T-helper 1 cell (primary cell): ENCODE data around the gene ZNF382.
A peak's percentile ranks its signal among the peaks of the same experiment; 100 is the strongest.
"Not testable (repeated sequence)": the region's sequence is repeated elsewhere in the genome, so short reads cannot be mapped to it uniquely, and the experiment has no call there.

Source experiments
- DNase-seq, 5 donors: peaks; one replicate each; pipeline ENCODE4 v3.0.0-alpha.2; 2012 to 2020
- total RNA-seq, 4 donors: gene quantifications; one replicate each; lab custom pipeline; 2026; lab: John Stamatoyannopoulos, UW

The ZNF382 gene
- 5.8 to 16.0 (median 11.5) reads per million in 4 donors for total RNA-seq

- DNase-seq: peak; percentile 73 to 87 (median 79)
Measured at GRCh38 chr19:36605101-36605876, at the start of gene ZNF382. Gene ZNF382 (plus strand): TSS chr19:36605313. CDS start chr19:36609915, 4,602 bp downstream.

DNA sequence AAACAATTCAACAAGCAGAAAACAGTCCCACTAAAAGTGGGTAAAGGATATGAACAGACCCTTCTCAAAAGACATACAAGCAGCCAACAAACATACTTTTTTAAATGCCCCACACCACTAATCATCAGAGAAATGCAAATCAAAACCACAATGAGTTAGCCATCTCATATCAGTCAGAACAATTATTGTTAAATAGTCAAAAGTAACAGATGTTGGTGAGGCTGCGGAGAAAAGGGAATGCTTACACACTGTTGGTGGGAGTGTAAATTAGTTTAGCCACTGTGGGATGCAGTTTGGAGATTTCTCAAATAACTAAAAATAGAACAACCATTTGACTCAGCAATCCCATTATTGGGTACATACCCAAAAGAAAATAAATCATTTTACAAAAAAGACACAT is 40.7 kb upstream of the ZNF382 start:
- DNase-seq: no peak

DNA sequence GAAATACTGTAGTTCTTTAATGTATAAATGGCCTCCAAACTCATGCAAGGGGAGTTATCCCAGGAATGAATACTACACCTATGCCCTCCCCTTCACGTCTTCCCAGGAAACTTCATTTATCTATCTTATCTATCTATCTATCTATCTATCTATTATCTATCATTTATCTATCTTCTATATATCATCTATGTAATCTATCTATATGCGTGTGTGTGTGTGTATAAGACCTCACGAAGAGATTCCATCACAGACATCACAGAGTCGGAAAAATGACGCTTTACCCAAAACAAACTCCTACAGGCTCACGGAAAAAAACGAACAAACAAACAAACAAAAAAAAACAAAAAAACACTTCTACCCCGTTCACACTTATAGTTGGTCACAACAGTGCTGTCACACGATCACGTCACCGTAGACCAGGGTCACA is 32.5 kb upstream of the ZNF382 start:
- DNase-seq: no peak

DNA sequence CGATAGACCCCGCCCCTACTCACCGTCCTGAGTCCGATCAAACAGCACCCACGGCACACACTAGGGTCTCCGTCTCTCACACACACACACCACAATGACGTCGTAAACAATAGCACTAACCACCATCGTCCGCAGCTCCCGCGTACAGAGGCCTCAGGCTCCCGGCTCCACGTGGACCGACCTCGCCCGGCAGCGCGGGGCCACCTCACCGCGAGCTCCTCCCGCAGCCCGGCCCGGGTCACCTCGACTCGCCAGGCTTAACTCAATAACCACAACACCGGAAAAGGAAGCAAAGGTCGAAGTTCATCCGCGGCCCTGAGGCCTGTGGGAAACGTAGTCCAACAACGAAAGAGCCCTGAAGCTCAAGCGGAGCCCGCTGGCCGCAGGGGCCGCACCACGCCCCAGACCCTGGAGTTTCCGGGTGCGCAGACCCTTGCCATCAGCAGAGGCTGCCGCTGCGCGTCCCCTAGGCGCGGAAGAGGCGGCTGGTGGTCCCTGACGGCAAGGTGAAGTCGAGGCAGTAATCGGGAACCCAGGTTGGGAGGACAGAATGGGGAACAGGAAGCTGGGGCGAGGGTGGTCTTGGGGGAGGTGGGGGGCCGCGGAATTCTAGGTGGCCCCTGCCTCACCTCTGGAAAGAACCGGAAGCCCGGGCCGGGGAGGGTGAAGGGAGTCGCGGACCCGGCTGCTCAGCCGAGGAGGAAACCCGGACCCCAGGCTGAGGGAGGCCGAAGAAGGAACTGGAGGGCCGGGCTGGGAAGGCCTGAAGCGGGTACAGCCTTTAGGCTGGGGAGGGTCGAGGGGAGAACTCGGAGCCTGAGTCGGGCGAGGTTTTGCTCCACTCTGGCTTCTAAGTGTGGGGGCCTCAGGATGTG is 31.9 kb upstream of the ZNF382 start, which contains the start of gene ZNF529:
Gene ZNF529, minus strand, starts transcription at position 273 of the 875 bp plus-strand sequence. CDS start 946 bp downstream, outside the sequence.
- peak; percentile 70 to 89 (median 77) for DNase-seq

DNA sequence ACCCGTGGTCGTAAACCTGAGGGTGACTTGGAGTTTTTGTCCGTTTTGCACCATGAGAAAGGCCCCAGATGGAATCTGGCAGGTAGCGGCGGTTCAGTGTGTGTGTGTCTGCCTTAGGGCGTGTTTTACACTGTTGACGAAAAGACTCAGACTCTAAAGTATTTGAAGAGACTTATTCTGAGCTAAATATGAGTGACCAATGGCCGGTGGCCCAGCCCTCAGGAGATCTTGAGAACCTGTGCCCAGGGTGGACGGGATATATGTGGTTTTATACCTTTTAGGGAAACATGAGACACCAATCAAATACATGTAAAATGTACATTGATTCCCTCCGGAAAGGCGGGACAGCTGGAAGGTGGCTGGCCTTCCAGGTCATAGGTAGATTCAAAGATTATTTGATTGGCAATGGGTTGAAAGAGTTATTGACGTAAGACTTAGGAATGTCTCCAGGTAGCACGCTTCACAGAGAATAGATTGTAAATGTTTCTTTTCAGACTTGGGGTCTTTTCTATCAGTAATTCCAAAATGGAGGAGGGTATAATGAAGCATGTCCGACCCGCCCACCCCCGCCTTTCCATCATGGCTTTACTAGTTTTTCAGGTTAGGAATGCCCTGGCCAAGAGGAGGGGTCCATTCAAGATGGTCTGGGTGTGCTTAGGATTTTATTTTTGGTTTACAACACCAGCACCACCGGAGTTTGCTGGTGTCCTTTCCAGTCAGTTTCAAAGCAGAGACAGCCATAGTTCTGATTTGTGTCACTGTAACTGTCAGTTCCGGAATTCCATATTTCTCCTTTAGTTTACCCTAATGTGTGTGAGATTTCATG is 31.0 kb upstream of the ZNF382 start:
- no peak for DNase-seq

DNA sequence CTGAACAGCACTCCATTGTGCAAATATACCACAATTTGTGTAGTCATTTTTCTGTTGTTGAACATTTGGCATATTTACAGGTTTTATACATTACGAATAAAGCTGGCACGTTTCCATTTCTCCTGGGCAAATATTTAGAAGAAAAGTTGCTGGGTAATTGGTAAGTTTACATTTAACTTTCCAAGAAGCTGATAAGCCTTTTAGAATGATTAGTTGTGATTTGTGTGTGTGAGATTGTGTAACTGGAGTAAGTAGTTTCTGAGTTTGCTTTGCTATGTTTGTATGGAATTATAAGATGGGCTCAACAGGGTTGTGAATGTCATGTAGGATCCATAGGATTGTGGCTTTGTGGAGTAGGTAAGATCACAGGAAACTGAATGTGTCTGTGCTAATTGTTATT is 30.4 kb upstream of the ZNF382 start:
- DNase-seq: no peak

GRCh38 chr19:36577271-36577996 is 27.7 kb upstream of the ZNF382 start:
- DNase-seq: no peak

GRCh38 chr19:36579255-36579654 is 25.9 kb upstream of the ZNF382 start:
- no peak for DNase-seq

DNA sequence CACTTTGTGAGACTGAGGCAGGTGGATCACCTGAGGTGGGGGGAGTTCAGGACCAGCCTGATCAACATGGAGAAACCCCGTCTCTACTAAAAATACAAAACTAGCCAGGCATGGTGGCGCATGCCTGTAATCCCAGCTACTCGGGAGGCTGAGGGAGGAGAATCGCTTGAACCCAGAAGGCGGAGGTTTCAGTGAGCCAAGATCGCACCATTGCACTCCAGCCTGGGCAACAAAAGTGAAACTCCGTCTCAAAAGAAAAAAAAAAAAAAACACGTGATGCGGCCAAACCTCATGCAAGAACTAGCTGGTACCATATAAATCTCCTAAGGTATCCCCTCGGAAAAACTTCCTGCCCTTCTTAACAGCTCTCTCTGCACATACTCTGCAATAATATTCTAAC is 2.4 kb upstream of the ZNF382 start:
- DNase-seq: not testable (repeated sequence)

- peak; percentile 77 to 86 (median 82) for DNase-seq
Measured at GRCh38 chr19:36604656-36605100, 435 bp upstream of the ZNF382 start.

GRCh38 chr19:36605877-36606478 is 865 bp downstream of the ZNF382 start:
- no peak for DNase-seq

DNA sequence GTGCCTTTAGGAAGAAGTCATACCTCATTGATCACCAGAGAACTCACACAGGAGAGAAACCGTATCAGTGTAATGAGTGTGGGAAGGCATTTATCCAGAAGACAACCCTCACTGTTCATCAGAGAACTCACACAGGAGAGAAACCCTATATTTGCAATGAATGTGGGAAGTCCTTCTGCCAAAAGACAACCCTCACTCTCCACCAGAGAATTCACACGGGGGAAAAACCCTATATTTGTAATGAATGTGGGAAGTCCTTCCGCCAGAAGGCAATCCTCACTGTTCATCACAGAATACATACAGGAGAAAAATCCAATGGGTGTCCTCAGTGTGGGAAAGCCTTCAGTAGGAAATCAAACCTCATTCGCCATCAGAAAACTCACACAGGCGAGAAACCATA is 21.9 kb downstream of the ZNF382 start:
- no peak for DNase-seq

DNA sequence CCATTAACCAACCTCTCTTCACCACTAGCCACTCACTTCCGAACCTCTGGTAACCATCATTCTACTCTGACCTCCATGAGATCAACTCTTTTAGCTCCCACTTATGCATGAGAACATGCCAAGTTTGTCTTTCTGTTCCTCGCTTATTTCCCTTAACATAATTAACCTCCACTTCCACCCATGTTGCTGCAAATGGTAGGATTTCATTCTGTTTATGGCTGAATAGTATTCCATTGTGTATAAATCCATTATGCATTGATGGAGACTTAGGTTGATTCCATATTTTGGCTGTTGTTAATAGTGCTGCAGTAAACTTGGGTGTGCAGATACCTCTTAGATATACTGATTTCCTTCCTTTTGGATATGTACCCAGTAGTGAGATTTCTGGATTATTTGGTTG is 30.2 kb downstream of the ZNF382 start:
- DNase-seq: no peak

DNA sequence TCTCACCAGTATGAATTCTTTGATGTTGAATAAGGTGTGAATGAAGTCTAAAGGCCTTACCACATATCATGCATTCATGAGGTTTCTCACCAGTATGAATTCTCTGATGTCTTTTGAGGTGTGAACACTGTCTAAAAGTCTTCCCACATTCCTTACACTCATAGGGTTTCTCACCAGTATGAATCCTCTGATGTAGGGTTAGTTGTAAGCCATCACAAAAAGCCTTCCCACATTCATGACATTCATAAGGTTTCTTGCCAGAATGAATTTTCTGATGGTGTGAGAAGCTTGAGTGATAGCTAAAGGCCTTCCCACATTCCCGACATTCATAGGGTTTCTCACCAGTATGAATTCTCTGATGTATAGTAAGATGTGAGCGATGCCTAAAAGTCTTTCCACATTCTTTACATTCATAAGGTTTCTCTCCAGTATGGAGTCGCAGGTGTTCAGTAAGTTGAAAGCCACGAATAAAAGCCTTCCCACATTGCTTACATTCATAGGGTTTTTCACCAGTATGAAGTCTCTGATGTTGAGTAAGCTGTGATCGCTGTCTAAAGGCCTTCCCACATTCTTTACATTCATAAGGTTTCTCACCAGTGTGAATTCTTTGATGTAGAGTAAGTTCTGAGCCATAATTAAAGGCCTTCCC is 33.9 kb downstream of the ZNF382 start:
- no peak for DNase-seq

DNA sequence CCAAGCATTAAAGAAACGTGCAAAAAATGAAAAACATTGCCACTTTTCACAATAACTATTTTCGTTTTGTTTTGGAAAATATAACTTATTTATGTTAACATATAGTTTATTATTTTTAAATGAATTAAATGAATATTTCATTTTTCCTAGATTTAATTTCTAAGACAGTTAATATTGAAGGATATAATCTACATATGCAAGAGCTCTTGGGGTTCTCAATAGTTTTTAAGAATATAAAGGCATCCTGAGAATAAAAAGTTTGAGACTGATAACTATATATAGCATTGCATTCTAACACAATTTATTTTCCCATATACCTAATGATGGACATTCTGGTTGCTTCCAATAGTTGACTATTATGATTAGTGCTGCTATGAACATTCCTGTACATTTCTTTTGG is 41.6 kb downstream of the ZNF382 start:
- no peak for DNase-seq

DNA sequence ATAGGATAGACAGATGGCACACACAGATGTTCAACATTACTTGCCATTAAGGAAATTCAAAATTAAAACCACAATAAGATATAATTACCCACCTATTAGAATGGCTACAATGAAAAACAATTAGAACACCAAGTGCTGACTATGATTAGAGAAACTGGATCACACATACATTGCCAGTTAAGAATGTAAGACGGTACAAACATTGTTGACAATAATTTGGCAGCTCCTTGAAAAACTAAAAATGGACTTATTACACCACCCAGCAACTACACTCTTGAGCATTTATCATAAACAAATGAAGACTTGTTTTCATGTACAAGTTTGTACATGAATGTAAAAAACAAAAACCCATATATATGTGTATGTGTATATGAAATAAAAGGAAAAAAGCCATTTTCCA is 47.8 kb downstream of the ZNF382 start:
- DNase-seq: no peak

GRCh38 chr19:36665832-36666231 is 60.7 kb downstream of the ZNF382 start:
- no peak for DNase-seq

DNA sequence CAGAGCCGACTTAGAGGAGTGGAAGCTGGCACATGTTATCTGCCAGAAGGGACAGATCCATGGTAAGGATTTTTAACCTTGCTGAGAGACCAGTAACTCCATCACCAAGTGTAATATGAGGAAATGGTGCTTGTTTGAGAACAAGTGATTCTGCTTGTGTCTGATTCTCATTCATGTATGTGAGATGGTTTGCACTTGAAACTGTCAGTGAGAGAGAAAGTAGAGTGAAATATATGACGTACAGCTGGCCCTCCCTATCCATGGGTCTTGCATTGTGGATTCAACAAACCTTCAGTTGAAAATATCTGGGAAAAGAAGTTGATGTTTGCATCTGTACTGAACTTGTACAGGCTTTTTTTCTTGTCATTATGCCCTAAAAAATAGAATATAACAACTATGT is 63.5 kb downstream of the ZNF382 start:
- no peak for DNase-seq

DNA sequence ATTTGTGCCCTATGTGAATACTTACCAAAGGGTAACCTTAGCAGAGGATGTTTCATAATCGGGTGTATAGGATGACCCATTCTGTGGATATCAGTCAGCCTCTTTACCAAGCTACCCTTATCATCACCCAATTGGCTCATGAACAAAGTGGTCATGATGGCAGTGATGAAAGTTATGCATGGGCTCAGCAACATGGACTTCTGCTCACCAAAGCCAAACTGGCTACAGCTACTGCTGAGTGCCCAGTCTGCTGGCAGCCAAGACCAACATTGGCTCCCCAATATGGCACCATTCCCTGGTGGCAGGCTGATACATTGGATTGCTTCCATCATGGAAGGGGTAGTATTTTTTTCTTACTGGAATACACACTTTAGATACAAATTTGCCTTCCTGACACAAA is 67.3 kb downstream of the ZNF382 start:
- no peak for DNase-seq

GRCh38 chr19:36674201-36674600 is 69.1 kb downstream of the ZNF382 start:
- no peak for DNase-seq

DNA sequence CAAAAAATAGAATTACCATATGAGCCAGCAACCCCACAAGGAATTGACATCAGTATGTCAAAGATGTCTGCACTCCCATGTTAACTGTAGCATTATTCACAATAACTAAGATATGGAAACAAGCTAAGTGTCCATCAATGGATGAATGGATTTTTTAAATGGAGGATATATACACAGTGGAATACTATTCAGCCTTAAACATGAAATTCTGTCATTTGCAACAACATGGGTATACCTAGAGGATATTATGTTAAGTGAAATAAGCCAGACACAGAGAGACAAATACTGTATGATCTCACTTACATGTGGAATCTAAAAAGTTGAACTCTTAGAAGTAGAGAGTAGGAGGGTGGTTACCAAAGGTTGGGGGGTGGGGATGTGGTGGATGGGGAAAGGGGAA is 74.3 kb downstream of the ZNF382 start:
- DNase-seq: no peak
